Measurements from ENCODE around the gene LYAR. TPM values are rescaled to one million over a fixed set of nuclear protein-coding genes. Genes with fewer than 3 reads are reported as not detected.

Gene LYAR
- total RNA-seq, 4 donors from 2014 or later, result 2.8 to 6.3 (median 4.4) TPM

- TF ChIP-seq POLR2A (IDR thresholded peaks at IDR 0.05) (no peak), CTCF (IDR thresholded peaks at IDR 0.05) (no peak)
- H3K27ac ChIP-seq, result no peak overlapping the region
- peaks cover 0 to 39% (median 0%) of the 10 kb centered on the region in 3 donors for H3K36me3 ChIP-seq
- no peaks in the 10 kb centered on the region for H3K4me1 ChIP-seq
- DNase-seq, result peak in 2 of 3 donors; percentile 6 to 27
- no peaks in the 10 kb centered on the region for H3K27me3 ChIP-seq
- no peaks in the 10 kb centered on the region for H3K9me3 ChIP-seq
- no peak overlapping the region for H3K4me3 ChIP-seq
Measured at GRCh38 chr4:4320951-4321714, 31.2 kb upstream of the LYAR start.

- Histone ChIP-seq H3K9me3 (no peaks in the 10 kb centered on the region), H3K36me3 (peaks cover 0 to 45% (median 0%) of the 10 kb centered on the region in 3 donors), H3K4me3 (no peak overlapping the region), H3K27ac (no peak overlapping the region), H3K27me3 (no peaks in the 10 kb centered on the region), H3K4me1 (no peaks in the 10 kb centered on the region)
- peak in 2 of 3 donors; percentile 14 to 32 for DNase-seq
- TF ChIP-seq CTCF (IDR thresholded peaks at IDR 0.05) (no peak), POLR2A (IDR thresholded peaks at IDR 0.05) (no peak)
Measured at GRCh38 chr4:4320528-4320927, 30.6 kb upstream of the LYAR start.

- Histone ChIP-seq H3K9me3 (no peaks in the 10 kb centered on the region), H3K27ac (no peak overlapping the region), H3K27me3 (no peaks in the 10 kb centered on the region), H3K36me3 (peaks cover 0 to 69% (median 0%) of the 10 kb centered on the region in 3 donors), H3K4me1 (no peaks in the 10 kb centered on the region), H3K4me3 (no peak overlapping the region)
- no peak for DNase-seq
- TF ChIP-seq CTCF (IDR thresholded peaks at IDR 0.05) (no peak), POLR2A (IDR thresholded peaks at IDR 0.05) (no peak)
Measured at GRCh38 chr4:4317496-4318232, 27.7 kb upstream of the LYAR start.

GRCh38 chr4:4316150-4316495 is 26.2 kb upstream of the LYAR start:
- Histone ChIP-seq H3K4me1 (no peaks in the 10 kb centered on the region), H3K27ac (no peak overlapping the region), H3K9me3 (no peaks in the 10 kb centered on the region), H3K36me3 (peaks cover 0 to 61% (median 0%) of the 10 kb centered on the region in 3 donors), H3K27me3 (no peaks in the 10 kb centered on the region), H3K4me3 (no peak overlapping the region)
- no peak for DNase-seq
- TF ChIP-seq CTCF (IDR thresholded peaks at IDR 0.05) (no peak), POLR2A (IDR thresholded peaks at IDR 0.05) (no peak)

GRCh38 chr4:4315461-4316149 is 25.7 kb upstream of the LYAR start:
- Histone ChIP-seq H3K4me1 (no peaks in the 10 kb centered on the region), H3K9me3 (no peaks in the 10 kb centered on the region), H3K27me3 (no peaks in the 10 kb centered on the region), H3K4me3 (no peak overlapping the region), H3K36me3 (peaks cover 0 to 57% (median 0%) of the 10 kb centered on the region in 3 donors), H3K27ac (no peak overlapping the region)
- TF ChIP-seq CTCF (IDR thresholded peaks at IDR 0.05), result no peak
- TF ChIP-seq POLR2A (IDR thresholded peaks at IDR 0.05), result no peak
- DNase-seq, result no peak
